Stimulated activated CD4-positive, alpha-beta T cell treated with anti-CD3 and anti-CD28 coated beads, TNF-alpha, amount 100 ng/mL, for 24 hours (primary cell): ENCODE measurements around the gene EIF3F.
"Not testable (repeated sequence)": the region's sequence is repeated elsewhere in the genome, so short reads cannot be mapped to it uniquely, and the experiment has no call there.

Experiments
- DNase-seq, 3 experiments: peaks; one replicate each; pipeline ENCODE4 v3.0.0-alpha.2; 2020; ENCODE audit warnings: low read depth in 3 of 3

The EIF3F gene

GRCh38 chr11:7987560-7987883 lies 385 bp downstream of the EIF3F start:
- DNase-seq = not testable (repeated sequence)

GRCh38 chr11:7994581-7995278 lies 7.6 kb downstream of the EIF3F start:
- DNase-seq = no peak

- DNase-seq = no peak
Measured at GRCh38 chr11:7999795-8000194, 12.7 kb downstream of the EIF3F start.

GRCh38 chr11:8000390-8000789 lies 13.3 kb downstream of the EIF3F start:
- DNase-seq = no peak

GRCh38 chr11:8002676-8003075 lies 15.5 kb downstream of the EIF3F start:
- no peak for DNase-seq

- DNase-seq = no peak
Measured at GRCh38 chr11:8003187-8003586, 16.1 kb downstream of the EIF3F start.

- DNase-seq = no peak
Measured at GRCh38 chr11:8004008-8004407, 16.9 kb downstream of the EIF3F start.

GRCh38 chr11:8005556-8005955 lies 18.4 kb downstream of the EIF3F start:
- DNase-seq = no peak

GRCh38 chr11:8006349-8006977 lies 19.3 kb downstream of the EIF3F start:
- peak; percentile 9 to 49 (median 32) for DNase-seq

- no peak for DNase-seq
Measured at GRCh38 chr11:8008212-8008611, 21.1 kb downstream of the EIF3F start.

- no peak for DNase-seq
Measured at GRCh38 chr11:8009856-8010255, 22.7 kb downstream of the EIF3F start.

- DNase-seq = no peak
Measured at GRCh38 chr11:8011371-8011770, 24.2 kb downstream of the EIF3F start.

GRCh38 chr11:8011981-8012444 lies 24.9 kb downstream of the EIF3F start:
- DNase-seq = no peak

- DNase-seq = no peak
Measured at GRCh38 chr11:8013833-8014232, 26.7 kb downstream of the EIF3F start.

- DNase-seq = no peak
Measured at GRCh38 chr11:8015753-8016239, 28.7 kb downstream of the EIF3F start.

GRCh38 chr11:8016440-8016839 lies 29.3 kb downstream of the EIF3F start:
- no peak for DNase-seq

- no peak for DNase-seq
Measured at GRCh38 chr11:8017071-8017470, 29.9 kb downstream of the EIF3F start.

GRCh38 chr11:8017894-8018483 lies 30.9 kb downstream of the EIF3F start:
- no peak for DNase-seq

GRCh38 chr11:8018484-8019313 lies 31.6 kb downstream of the EIF3F start:
- DNase-seq = peak in 2 of 3 experiments; percentile 31 to 57

GRCh38 chr11:8019314-8020243 lies 32.4 kb downstream of the EIF3F start:
- peak in 2 of 3 experiments; percentile 9 to 22 for DNase-seq

GRCh38 chr11:8020244-8020597 lies 33.1 kb downstream of the EIF3F start:
- DNase-seq = no peak
